ENCODE measurements around the gene CD40LG. TPM values are rescaled to one million over a fixed set of nuclear protein-coding genes. Genes with fewer than 3 reads are reported as not detected.

The CD40LG gene
- total RNA-seq, 1 donor from 2014 or later, result not detected

DNA sequence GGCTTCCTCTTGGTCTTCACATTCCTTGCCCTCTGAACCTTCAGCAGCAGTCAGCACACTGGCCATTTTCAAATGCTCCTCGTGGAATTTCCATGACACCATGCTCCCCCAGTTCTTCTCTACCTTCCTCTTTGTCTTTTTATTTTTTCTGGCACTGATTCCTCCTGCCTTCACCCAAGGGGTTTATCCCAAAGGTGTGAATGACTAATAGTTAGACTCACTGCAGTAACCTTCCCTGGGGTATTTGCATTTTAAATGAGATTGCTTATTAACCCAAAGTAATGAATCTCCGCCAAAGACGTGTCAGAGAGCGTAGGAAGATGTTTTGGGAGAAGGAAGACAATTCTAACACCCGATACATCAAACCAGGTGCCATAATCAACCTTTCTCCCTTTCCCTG is 36.2 kb downstream of the CD40LG start:
- H3F3A ChIP-seq (ENCODE audit: low read depth), result peaks cover 9% of the 10 kb centered on the region
- no peak overlapping the region for H3K4me3 ChIP-seq

DNA sequence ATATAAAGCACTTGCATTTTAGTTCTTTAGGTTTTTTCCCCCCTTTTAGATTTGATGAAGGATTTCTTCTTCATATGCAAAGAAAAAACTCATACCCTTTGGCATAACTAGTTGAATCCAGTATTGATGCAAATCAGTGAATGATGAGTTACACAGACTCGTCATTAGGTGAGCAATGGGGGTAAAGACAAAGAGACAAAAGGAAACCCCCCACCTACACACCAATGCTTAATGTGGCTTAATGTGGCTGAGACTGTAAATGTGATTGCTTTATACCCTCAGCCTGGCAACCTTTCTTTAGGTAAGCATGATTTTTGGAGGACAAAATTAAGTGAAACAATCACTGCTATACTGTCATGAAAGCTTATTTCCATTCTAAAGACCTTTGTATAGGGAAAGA is 39.5 kb downstream of the CD40LG start:
- no peaks in the 10 kb centered on the region for H3K79me2 ChIP-seq (ENCODE audit: low read depth)
- no peaks in the 10 kb centered on the region for H3K9me3 ChIP-seq (ENCODE audit: low read depth)
- peaks cover 35% of the 10 kb centered on the region for H3K4me1 ChIP-seq
- Mint-ChIP-seq H3K27ac (no peak overlapping the region), H3K36me3 (no peaks in the 10 kb centered on the region), H3K4me3 (no peak overlapping the region), H3K4me1 (peaks cover 9% of the 10 kb centered on the region), H3K9me3 (peaks cover 4% of the 10 kb centered on the region), H3K27me3 (ENCODE audit: insufficient read depth, low read depth) (no peaks in the 10 kb centered on the region)
- no peak overlapping the region for H3K4me2 ChIP-seq
- no peak overlapping the region for H2AFZ ChIP-seq (replicated peaks)
- no peaks in the 10 kb centered on the region for H3K27me3 ChIP-seq
- H3K36me3 ChIP-seq, result no peaks in the 10 kb centered on the region
- no peak for TF ChIP-seq EZH2phosphoT487 (IDR thresholded peaks at IDR 0.05)
- TF ChIP-seq, protein P1, sequence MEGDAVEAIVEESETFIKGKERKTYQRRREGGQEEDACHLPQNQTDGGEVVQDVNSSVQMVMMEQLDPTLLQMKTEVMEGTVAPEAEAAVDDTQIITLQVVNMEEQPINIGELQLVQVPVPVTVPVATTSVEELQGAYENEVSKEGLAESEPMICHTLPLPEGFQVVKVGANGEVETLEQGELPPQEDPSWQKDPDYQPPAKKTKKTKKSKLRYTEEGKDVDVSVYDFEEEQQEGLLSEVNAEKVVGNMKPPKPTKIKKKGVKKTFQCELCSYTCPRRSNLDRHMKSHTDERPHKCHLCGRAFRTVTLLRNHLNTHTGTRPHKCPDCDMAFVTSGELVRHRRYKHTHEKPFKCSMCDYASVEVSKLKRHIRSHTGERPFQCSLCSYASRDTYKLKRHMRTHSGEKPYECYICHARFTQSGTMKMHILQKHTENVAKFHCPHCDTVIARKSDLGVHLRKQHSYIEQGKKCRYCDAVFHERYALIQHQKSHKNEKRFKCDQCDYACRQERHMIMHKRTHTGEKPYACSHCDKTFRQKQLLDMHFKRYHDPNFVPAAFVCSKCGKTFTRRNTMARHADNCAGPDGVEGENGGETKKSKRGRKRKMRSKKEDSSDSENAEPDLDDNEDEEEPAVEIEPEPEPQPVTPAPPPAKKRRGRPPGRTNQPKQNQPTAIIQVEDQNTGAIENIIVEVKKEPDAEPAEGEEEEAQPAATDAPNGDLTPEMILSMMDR (IDR thresholded peaks at IDR 0.05), result no peak
- TF ChIP-seq EZH2 (IDR thresholded peaks at IDR 0.05), result no peak
- no peaks in the 10 kb centered on the region for H4K20me1 ChIP-seq (ENCODE audit: low read depth)
- DNase-seq (ENCODE audit: low spot score), result no peak
- no peak overlapping the region for H3K4me3 ChIP-seq
- H3K27ac ChIP-seq, result no peak overlapping the region
- H3F3A ChIP-seq (ENCODE audit: low read depth), result peaks cover 25% of the 10 kb centered on the region
- H3K9ac ChIP-seq, result no peak overlapping the region

More for the DNA sequence above, 36.2 kb downstream of the CD40LG start:
- Histone ChIP-seq H3K4me2 (no peak overlapping the region), H3K9me3 (ENCODE audit: low read depth) (no peaks in the 10 kb centered on the region), H3K27me3 (no peaks in the 10 kb centered on the region), H3K79me2 (ENCODE audit: low read depth) (no peaks in the 10 kb centered on the region), H3K9ac (no peak overlapping the region), H2AFZ (replicated peaks) (no peak overlapping the region), H3K27ac (no peak overlapping the region), H4K20me1 (ENCODE audit: low read depth) (no peaks in the 10 kb centered on the region), H3K36me3 (no peaks in the 10 kb centered on the region), H3K4me1 (peaks cover 21% of the 10 kb centered on the region)
- peaks cover 4% of the 10 kb centered on the region for H3K4me1 Mint-ChIP-seq
- TF ChIP-seq, protein P1 (IDR thresholded peaks at IDR 0.05), result no peak
- no peak for TF ChIP-seq EZH2phosphoT487 (IDR thresholded peaks at IDR 0.05)
- TF ChIP-seq EZH2 (IDR thresholded peaks at IDR 0.05), result no peak
- H3K9me3 Mint-ChIP-seq, result peaks cover 4% of the 10 kb centered on the region
- DNase-seq (ENCODE audit: low spot score), result no peak
- H3K36me3 Mint-ChIP-seq, result no peaks in the 10 kb centered on the region
- peaks cover 4% of the 10 kb centered on the region for H3K27me3 Mint-ChIP-seq (ENCODE audit: insufficient read depth, low read depth)
- H3K4me3 Mint-ChIP-seq, result no peak overlapping the region
- no peak overlapping the region for H3K27ac Mint-ChIP-seq

DNA sequence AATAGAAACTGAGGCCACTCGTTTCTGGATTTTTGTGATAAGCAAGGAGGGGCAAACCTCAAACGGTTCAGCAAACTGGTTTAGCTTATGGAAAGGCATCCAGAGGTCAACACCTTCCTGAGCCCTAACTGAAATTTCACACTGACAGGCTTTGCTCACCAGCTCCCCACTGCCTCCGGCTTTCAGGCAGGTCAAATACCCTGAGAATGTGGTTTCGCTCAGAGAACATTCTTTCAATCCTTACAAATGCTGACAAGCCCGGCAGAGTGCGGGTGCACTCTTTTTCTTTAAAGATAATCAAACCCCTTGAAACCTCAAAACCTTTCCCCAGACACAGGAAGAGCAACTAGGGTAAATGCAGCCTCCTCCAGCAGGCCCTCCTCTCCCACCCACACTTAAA is 41.5 kb downstream of the CD40LG start:
- Mint-ChIP-seq H3K4me3 (no peak overlapping the region), H3K36me3 (no peaks in the 10 kb centered on the region), H3K4me1 (peaks cover 12% of the 10 kb centered on the region), H3K9me3 (peaks cover 4% of the 10 kb centered on the region), H3K27ac (peak overlapping the region; percentile 74), H3K27me3 (ENCODE audit: insufficient read depth, low read depth) (no peaks in the 10 kb centered on the region)
- DNase-seq (ENCODE audit: low spot score), result peak; percentile 65
- Histone ChIP-seq H3F3A (ENCODE audit: low read depth) (peaks cover 29% of the 10 kb centered on the region), H3K79me2 (ENCODE audit: low read depth) (no peaks in the 10 kb centered on the region), H3K9ac (no peak overlapping the region), H3K27me3 (no peaks in the 10 kb centered on the region), H3K27ac (peak overlapping the region; percentile 93), H4K20me1 (ENCODE audit: low read depth) (no peaks in the 10 kb centered on the region), H3K4me2 (no peak overlapping the region), H3K4me3 (no peak overlapping the region), H3K9me3 (ENCODE audit: low read depth) (no peaks in the 10 kb centered on the region), H3K36me3 (no peaks in the 10 kb centered on the region), H3K4me1 (peaks cover 35% of the 10 kb centered on the region), H2AFZ (replicated peaks) (no peak overlapping the region)
- TF ChIP-seq, protein P1 (IDR thresholded peaks at IDR 0.05), result no peak
- TF ChIP-seq EZH2phosphoT487 (IDR thresholded peaks at IDR 0.05), result no peak
- TF ChIP-seq EZH2 (IDR thresholded peaks at IDR 0.05), result no peak
